CD4-positive, alpha-beta T cell treated with Interleukin-12 subunit alpha and Interleukin-12 subunit beta, for 1 hour (primary cell): ENCODE data around the gene SEMA5B.

Experiments
- DNase-seq: peaks from one replicate; pipeline ENCODE4 v3.0.0-alpha.2; 2020

SEMA5B gene

GRCh38 chr3:123021996-123022510 is 5.5 kb downstream of the SEMA5B start:
- DNase-seq, result no peak

- no peak for DNase-seq
Measured at GRCh38 chr3:123021388-123021787, 6.2 kb downstream of the SEMA5B start.

GRCh38 chr3:123020709-123021108 is 6.9 kb downstream of the SEMA5B start:
- no peak for DNase-seq

GRCh38 chr3:123019591-123019990 is 8.0 kb downstream of the SEMA5B start:
- no peak for DNase-seq

GRCh38 chr3:123019161-123019560 is 8.4 kb downstream of the SEMA5B start:
- DNase-seq, result no peak

GRCh38 chr3:123018683-123019082 is 8.9 kb downstream of the SEMA5B start:
- DNase-seq, result no peak

- DNase-seq, result no peak
Measured at GRCh38 chr3:123015596-123015995, 12.0 kb downstream of the SEMA5B start.

- no peak for DNase-seq
Measured at GRCh38 chr3:123013876-123014275, 13.7 kb downstream of the SEMA5B start.

GRCh38 chr3:123012652-123013051 is 14.9 kb downstream of the SEMA5B start:
- DNase-seq, result no peak

- DNase-seq, result no peak
Measured at GRCh38 chr3:123011447-123011846, 16.1 kb downstream of the SEMA5B start.

GRCh38 chr3:123008840-123009239 is 18.7 kb downstream of the SEMA5B start:
- no peak for DNase-seq

- no peak for DNase-seq
Measured at GRCh38 chr3:123006609-123007008, 21.0 kb downstream of the SEMA5B start.

- no peak for DNase-seq
Measured at GRCh38 chr3:123005291-123005690, 22.3 kb downstream of the SEMA5B start.

- no peak for DNase-seq
Measured at GRCh38 chr3:123004201-123004918, 23.2 kb downstream of the SEMA5B start.

- no peak for DNase-seq
Measured at GRCh38 chr3:123002749-123003497, 24.6 kb downstream of the SEMA5B start.

- DNase-seq, result no peak
Measured at GRCh38 chr3:123002100-123002748, 25.3 kb downstream of the SEMA5B start.

GRCh38 chr3:122998856-122999255 is 28.7 kb downstream of the SEMA5B start:
- DNase-seq, result no peak

GRCh38 chr3:122998206-122998605 is 29.4 kb downstream of the SEMA5B start:
- no peak for DNase-seq

GRCh38 chr3:122996038-122996580 is 31.5 kb downstream of the SEMA5B start:
- no peak for DNase-seq

- no peak for DNase-seq
Measured at GRCh38 chr3:122994954-122995353, 32.6 kb downstream of the SEMA5B start.

- no peak for DNase-seq
Measured at GRCh38 chr3:122993124-122993978, 34.2 kb downstream of the SEMA5B start.

- DNase-seq, result no peak
Measured at GRCh38 chr3:122992676-122993075, 34.9 kb downstream of the SEMA5B start.
